ENCODE data around the gene VTN.

GRCh38 chr17:28367641-28368305, 2.3 kb downstream of the VTN start:
- TF ChIP-seq CTCF (IDR thresholded peaks at IDR 0.05; ENCODE audit: low read depth, low read length) (no peak), EZH2phosphoT487 (IDR thresholded peaks at IDR 0.05; ENCODE audit: low read depth) (no peak)
